HL-60 (cell line): ENCODE measurements around the gene IMPDH1.

ENCODE experiments used
- DNase-seq, 2 experiments: peaks; one replicate each; pipeline ENCODE4 v3.0.0-alpha.2; 2010 to 2020; ENCODE audit warnings: low read depth in 1 of 2, low spot score in 1 of 2
- H3K27ac ChIP-seq: fragments of 250-450 bp; sonication (Bioruptor Pico); replicated peaks from 2 replicates; pipeline ENCODE4 v1.5.1; 2020; ENCODE audit warnings: mild to moderate bottlenecking, moderate library complexity
- H3K27me3 ChIP-seq: fragments of 250-450 bp; sonication (Bioruptor Pico); 2 replicates; pipeline ENCODE4 v1.5.1; 2021; ENCODE audit warnings: mild to moderate bottlenecking, moderate library complexity; ENCODE audit not compliant: insufficient read depth, poor library complexity, severe bottlenecking
- H3K4me3 ChIP-seq: replicated peaks from 2 replicates; pipeline ENCODE4 v1.5.1; 2011; ENCODE audit warnings: mild to moderate bottlenecking, control low read depth, low read length; ENCODE audit not compliant: insufficient read depth
- GABPA ChIP-seq: IDR thresholded peaks from 2 replicates; pipeline ENCODE4 v1.6.1; 2012; ENCODE audit warnings: low read depth
- POLR2AphosphoS5 ChIP-seq: IDR thresholded peaks from 2 replicates; pipeline ENCODE4 v1.6.1; 2012; ENCODE audit warnings: low read depth
- SPI1 ChIP-seq: IDR thresholded peaks from 2 replicates; pipeline ENCODE4 v1.6.1; 2012; ENCODE audit warnings: low read depth, mild to moderate bottlenecking, borderline replicate concordance
- TF ChIP-seq, protein P1 (sequence below): IDR thresholded peaks from one replicate; pipeline ENCODE4 v1.5.1; 2011; ENCODE audit warnings: low read length, control low read depth, inconsistent platforms; ENCODE audit not compliant: insufficient read depth
- TF ChIP-seq, protein P2 (sequence below): IDR thresholded peaks from 2 replicates; pipeline ENCODE4 v1.6.1; 2012; ENCODE audit warnings: low read depth; ENCODE audit not compliant: insufficient replicate concordance

Gene IMPDH1

DNA sequence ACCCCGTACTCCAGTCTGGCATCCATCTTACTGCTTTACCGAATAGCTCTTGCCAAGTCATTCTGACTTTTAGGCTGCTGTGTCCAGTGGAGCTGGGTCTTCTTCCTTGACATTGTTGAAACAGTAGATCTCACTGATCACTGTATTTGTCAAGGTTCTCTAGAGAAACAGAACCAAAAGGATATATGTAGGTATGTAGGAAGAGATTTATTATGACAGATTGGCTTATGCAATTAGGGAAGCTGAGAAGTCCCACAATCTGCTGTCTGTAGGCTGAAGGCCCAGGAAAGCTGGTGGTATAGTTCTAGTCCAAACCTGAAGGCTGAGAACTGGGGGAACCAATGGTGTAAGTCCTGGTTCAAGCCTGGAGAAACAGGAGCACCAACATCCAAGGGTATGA is 36.2 kb downstream of the IMPDH1 start:
- TF ChIP-seq POLR2AphosphoS5, result no peak
- no peaks in the 10 kb centered on the region for H3K27me3 ChIP-seq

DNA sequence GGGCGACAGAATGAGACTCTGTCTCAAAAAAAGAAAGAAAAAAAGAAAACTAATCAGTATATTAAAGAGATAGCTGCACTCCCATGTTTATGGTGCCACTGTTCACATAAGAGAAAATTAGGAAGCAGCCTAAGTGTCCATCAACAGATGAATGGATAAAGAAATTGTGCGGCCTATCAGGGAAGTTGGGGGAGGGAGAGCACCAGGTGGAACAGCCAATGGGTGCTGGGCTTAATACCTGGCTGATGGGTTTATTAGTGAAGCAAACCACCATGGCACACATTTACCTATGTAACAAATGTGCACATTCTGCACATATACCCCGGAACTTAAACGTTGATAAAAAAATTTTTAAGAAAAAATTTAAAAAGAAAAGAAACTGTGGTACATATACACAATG is 39.3 kb downstream of the IMPDH1 start:
- Histone ChIP-seq H3K27ac (no peak overlapping the region), H3K27me3 (no peaks in the 10 kb centered on the region), H3K4me3 (no peak overlapping the region)
- DNase-seq, result no peak
- TF ChIP-seq SPI1 (no peak), GABPA (no peak), POLR2AphosphoS5 (no peak)
- TF ChIP-seq, protein P1, sequence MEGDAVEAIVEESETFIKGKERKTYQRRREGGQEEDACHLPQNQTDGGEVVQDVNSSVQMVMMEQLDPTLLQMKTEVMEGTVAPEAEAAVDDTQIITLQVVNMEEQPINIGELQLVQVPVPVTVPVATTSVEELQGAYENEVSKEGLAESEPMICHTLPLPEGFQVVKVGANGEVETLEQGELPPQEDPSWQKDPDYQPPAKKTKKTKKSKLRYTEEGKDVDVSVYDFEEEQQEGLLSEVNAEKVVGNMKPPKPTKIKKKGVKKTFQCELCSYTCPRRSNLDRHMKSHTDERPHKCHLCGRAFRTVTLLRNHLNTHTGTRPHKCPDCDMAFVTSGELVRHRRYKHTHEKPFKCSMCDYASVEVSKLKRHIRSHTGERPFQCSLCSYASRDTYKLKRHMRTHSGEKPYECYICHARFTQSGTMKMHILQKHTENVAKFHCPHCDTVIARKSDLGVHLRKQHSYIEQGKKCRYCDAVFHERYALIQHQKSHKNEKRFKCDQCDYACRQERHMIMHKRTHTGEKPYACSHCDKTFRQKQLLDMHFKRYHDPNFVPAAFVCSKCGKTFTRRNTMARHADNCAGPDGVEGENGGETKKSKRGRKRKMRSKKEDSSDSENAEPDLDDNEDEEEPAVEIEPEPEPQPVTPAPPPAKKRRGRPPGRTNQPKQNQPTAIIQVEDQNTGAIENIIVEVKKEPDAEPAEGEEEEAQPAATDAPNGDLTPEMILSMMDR, result no peak
- TF ChIP-seq, protein P2, sequence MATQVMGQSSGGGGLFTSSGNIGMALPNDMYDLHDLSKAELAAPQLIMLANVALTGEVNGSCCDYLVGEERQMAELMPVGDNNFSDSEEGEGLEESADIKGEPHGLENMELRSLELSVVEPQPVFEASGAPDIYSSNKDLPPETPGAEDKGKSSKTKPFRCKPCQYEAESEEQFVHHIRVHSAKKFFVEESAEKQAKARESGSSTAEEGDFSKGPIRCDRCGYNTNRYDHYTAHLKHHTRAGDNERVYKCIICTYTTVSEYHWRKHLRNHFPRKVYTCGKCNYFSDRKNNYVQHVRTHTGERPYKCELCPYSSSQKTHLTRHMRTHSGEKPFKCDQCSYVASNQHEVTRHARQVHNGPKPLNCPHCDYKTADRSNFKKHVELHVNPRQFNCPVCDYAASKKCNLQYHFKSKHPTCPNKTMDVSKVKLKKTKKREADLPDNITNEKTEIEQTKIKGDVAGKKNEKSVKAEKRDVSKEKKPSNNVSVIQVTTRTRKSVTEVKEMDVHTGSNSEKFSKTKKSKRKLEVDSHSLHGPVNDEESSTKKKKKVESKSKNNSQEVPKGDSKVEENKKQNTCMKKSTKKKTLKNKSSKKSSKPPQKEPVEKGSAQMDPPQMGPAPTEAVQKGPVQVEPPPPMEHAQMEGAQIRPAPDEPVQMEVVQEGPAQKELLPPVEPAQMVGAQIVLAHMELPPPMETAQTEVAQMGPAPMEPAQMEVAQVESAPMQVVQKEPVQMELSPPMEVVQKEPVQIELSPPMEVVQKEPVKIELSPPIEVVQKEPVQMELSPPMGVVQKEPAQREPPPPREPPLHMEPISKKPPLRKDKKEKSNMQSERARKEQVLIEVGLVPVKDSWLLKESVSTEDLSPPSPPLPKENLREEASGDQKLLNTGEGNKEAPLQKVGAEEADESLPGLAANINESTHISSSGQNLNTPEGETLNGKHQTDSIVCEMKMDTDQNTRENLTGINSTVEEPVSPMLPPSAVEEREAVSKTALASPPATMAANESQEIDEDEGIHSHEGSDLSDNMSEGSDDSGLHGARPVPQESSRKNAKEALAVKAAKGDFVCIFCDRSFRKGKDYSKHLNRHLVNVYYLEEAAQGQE, result no peak

More for the DNA sequence above, 36.2 kb downstream of the IMPDH1 start:
- Histone ChIP-seq H3K27ac (no peak overlapping the region), H3K4me3 (no peak overlapping the region)
- DNase-seq, result no peak

DNA sequence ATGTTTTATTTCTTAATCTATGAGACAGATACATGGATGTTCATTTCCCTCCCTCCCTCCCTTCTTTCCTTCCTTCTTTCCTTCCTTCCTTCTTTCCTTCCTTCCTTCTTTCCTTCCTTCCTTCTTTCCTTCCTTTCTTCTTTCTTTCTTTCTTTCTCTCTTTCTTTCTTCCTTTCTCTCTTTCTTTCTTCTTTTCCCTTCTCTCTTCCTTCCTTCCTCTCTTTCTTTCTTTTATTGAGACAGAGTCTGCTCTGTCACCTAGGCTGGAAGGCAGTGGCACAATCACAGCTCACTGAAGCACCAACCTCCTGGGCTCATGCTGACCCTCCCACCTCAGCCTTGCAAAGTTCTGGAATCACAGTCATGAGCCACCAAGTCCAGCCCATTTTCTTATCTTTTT is 42.8 kb downstream of the IMPDH1 start:
- no peak overlapping the region for H3K4me3 ChIP-seq
- H3K27ac ChIP-seq, result no peak overlapping the region
- DNase-seq, result no peak
- no peaks in the 10 kb centered on the region for H3K27me3 ChIP-seq
- TF ChIP-seq, protein P1, result no peak
- TF ChIP-seq POLR2AphosphoS5, result no peak
- no peak for TF ChIP-seq SPI1
- TF ChIP-seq GABPA, result no peak

DNA sequence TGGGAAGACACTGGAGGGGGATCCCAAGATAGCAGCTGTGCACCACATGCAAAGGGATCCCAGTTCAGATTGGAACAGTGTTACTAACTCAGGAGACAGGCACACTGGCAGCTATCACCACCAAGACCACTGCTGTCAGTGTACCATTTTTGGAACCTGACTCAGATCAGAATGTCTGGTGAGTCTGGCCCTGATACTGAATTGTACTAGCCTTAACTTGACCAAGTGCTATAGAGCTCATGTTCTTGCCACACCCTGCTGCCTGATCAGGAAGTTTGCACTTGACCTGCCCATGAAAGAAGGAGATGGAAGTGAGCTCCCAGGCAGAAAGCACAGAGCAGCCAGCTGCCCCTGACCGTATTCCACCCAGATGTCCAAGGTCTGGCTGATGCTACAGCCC is 43.5 kb downstream of the IMPDH1 start:
- TF ChIP-seq POLR2AphosphoS5 (no peak), GABPA (no peak), SPI1 (no peak)
- TF ChIP-seq, protein P1, result no peak
- TF ChIP-seq, protein P2, result no peak
- Histone ChIP-seq H3K27ac (no peak overlapping the region), H3K4me3 (no peak overlapping the region), H3K27me3 (no peaks in the 10 kb centered on the region)
- DNase-seq, result no peak
